Measurements from ENCODE around the gene DDX28. TPM values are rescaled to one million over a fixed set of nuclear protein-coding genes. Genes with fewer than 3 reads are reported as not detected.
A peak's percentile ranks its signal among the peaks of the same experiment; 100 is the strongest.

The DDX28 gene
- total RNA-seq, 1 experiment from 2014 or later: 13.4 TPM

- no peak overlapping the region for H3K4me3 ChIP-seq (ENCODE audit: low read length)
- TF ChIP-seq CTCF (conservative IDR thresholded peaks at IDR 0.05; ENCODE audit: low read depth, low read length) (no peak), EZH2phosphoT487 (IDR thresholded peaks at IDR 0.05; ENCODE audit: borderline replicate concordance, low read length) (no peak), EZH2 (IDR thresholded peaks at IDR 0.05; ENCODE audit: low read length, unreplicated experiment) (no peak)
- intact Hi-C loops (cut with micrococcal nuclease): no loop called here
- ATAC-seq: no peak
- H3K79me2 ChIP-seq (ENCODE audit: low read length): no peaks in the 10 kb centered on the region
- H3K9me3 ChIP-seq (ENCODE audit: low read length): no peaks in the 10 kb centered on the region
- H3K27ac ChIP-seq (ENCODE audit: low read length): no peak overlapping the region
- no peak overlapping the region for H3K4me2 ChIP-seq (ENCODE audit: low read length)
- no peak overlapping the region for H2AFZ ChIP-seq (ENCODE audit: low read length)
- no TSS peak for BruUV-seq (replicated peaks)
- no peaks in the 10 kb centered on the region for H3K27me3 ChIP-seq (ENCODE audit: low read length)
- no peak overlapping the region for H3K9ac ChIP-seq (ENCODE audit: low read length)
- no peaks in the 10 kb centered on the region for H4K20me1 ChIP-seq (ENCODE audit: low read length)
- no peak for DNase-seq
- no peaks in the 10 kb centered on the region for H3K9me2 ChIP-seq (replicated peaks; ENCODE audit: low read length)
- ChIA-PET POLR2A (ENCODE audit: unreplicated experiment) (no interaction called here), CTCF (no interaction called here)
- peaks cover 4% of the 10 kb centered on the region; the same call in 1 of the 2 replicates for H3K4me1 ChIP-seq (ENCODE audit: insufficient read depth, low read length)
- no peaks in the 10 kb centered on the region for H3F3A ChIP-seq (ENCODE audit: low read length, unreplicated experiment)
- H3K36me3 ChIP-seq (ENCODE audit: low read depth, low read length): no peaks in the 10 kb centered on the region
Measured at GRCh38 chr16:67989322-67990017, 33.6 kb downstream of the DDX28 start.

DNA sequence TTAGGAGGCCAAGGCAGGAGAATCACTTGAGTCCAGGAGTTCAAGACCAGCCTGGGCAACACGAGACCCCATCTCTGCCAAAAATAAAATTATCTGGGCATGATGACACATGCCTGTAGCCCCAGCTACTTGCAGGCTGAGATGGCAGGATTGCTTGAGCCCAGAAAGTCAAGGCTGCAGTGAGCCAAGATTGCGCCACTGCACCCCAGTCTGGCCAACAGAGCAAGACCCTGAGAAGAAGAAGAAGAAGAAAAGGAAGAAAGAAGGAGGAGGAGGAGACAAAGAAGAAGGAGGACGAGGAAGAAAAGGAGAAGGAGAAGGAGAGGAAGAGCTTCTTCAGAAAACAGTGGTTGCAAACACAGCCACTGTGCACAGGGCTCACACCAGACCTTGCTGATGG, 34.4 kb downstream of the DDX28 start:
- ATAC-seq: no peak
- ChIA-PET POLR2A (ENCODE audit: unreplicated experiment) (no interaction called here), CTCF (no interaction called here)
- Histone ChIP-seq H3K27me3 (ENCODE audit: low read length) (no peaks in the 10 kb centered on the region), H3K27ac (ENCODE audit: low read length) (no peak overlapping the region), H2AFZ (ENCODE audit: low read length) (no peak overlapping the region), H3K4me2 (ENCODE audit: low read length) (no peak overlapping the region), H3K9me2 (replicated peaks; ENCODE audit: low read length) (no peaks in the 10 kb centered on the region), H3K4me3 (ENCODE audit: low read length) (no peak overlapping the region), H3K36me3 (ENCODE audit: low read depth, low read length) (no peaks in the 10 kb centered on the region), H3K9ac (ENCODE audit: low read length) (no peak overlapping the region), H3K9me3 (ENCODE audit: low read length) (no peaks in the 10 kb centered on the region), H3F3A (ENCODE audit: low read length, unreplicated experiment) (no peaks in the 10 kb centered on the region), H4K20me1 (ENCODE audit: low read length) (no peaks in the 10 kb centered on the region), H3K4me1 (ENCODE audit: insufficient read depth, low read length) (peaks cover 4% of the 10 kb centered on the region; the same call in 1 of the 2 replicates), H3K79me2 (ENCODE audit: low read length) (no peaks in the 10 kb centered on the region)
- intact Hi-C loops (cut with micrococcal nuclease): no loop called here
- TF ChIP-seq EZH2phosphoT487 (IDR thresholded peaks at IDR 0.05; ENCODE audit: borderline replicate concordance, low read length): no peak
- no peak for TF ChIP-seq EZH2 (IDR thresholded peaks at IDR 0.05; ENCODE audit: low read length, unreplicated experiment)
- no peak for TF ChIP-seq CTCF (conservative IDR thresholded peaks at IDR 0.05; ENCODE audit: low read depth, low read length)
- DNase-seq: no peak
- BruUV-seq (replicated peaks): no TSS peak

DNA sequence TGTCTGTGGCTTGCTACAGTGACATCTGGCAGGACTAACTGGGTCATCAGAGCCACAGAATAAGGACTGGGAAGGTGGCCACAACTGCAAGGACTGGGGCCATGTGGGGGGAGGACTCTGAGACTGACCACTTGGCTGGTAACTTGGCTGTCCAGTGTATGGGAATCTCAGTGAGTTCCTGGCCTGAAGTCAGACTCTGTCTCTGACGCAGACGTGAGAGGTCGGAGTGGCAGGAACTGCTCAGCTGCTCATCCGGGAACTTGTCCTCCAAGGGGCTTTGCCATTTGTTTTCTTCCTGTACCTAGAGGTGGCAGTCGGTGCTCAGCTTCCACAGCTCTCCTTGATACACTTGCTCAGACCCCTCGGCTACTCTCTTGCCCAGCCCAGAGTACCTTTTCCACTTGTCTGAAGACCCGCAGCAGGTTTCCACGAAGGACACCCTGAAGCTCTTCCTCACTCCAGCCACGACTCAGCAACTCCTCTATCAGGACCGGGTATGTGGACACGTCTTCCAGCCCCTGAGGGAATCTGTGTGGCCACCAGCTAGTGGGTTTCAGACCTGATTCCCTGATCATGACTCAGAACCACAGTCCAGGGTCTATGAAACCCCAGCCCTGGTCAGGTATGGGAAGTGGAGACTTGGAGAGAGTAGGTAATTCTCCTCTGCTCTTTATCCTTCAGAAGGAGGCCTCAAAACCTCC, 35.4 kb downstream of the DDX28 start:
- POLR2A ChIA-PET (ENCODE audit: unreplicated experiment): no interaction called here
- H3K9me2 ChIP-seq (replicated peaks; ENCODE audit: low read length): no peaks in the 10 kb centered on the region
- DNase-seq: peak; percentile 18

More for the DNA sequence above, 35.4 kb downstream of the DDX28 start:
- H2AFZ ChIP-seq (ENCODE audit: low read length): no peak overlapping the region
- TF ChIP-seq EZH2phosphoT487 (IDR thresholded peaks at IDR 0.05; ENCODE audit: borderline replicate concordance, low read length): no peak
- TF ChIP-seq EZH2 (IDR thresholded peaks at IDR 0.05; ENCODE audit: low read length, unreplicated experiment): no peak
- no peak for TF ChIP-seq CTCF (conservative IDR thresholded peaks at IDR 0.05; ENCODE audit: low read depth, low read length)
- no peaks in the 10 kb centered on the region for H3F3A ChIP-seq (ENCODE audit: low read length, unreplicated experiment)
- no peak for ATAC-seq
- no peak overlapping the region for H3K4me2 ChIP-seq (ENCODE audit: low read length)
- CTCF ChIA-PET: no interaction called here
- H3K79me2 ChIP-seq (ENCODE audit: low read length): no peaks in the 10 kb centered on the region
- H3K27me3 ChIP-seq (ENCODE audit: low read length): no peaks in the 10 kb centered on the region
- no peak overlapping the region for H3K9ac ChIP-seq (ENCODE audit: low read length)
- H3K4me3 ChIP-seq (ENCODE audit: low read length): no peak overlapping the region
- no peaks in the 10 kb centered on the region for H4K20me1 ChIP-seq (ENCODE audit: low read length)
- no peaks in the 10 kb centered on the region for H3K4me1 ChIP-seq (ENCODE audit: insufficient read depth, low read length)
- intact Hi-C loops (cut with micrococcal nuclease): no loop called here
- H3K9me3 ChIP-seq (ENCODE audit: low read length): no peaks in the 10 kb centered on the region
- H3K36me3 ChIP-seq (ENCODE audit: low read depth, low read length): no peaks in the 10 kb centered on the region
- H3K27ac ChIP-seq (ENCODE audit: low read length): no peak overlapping the region
- no TSS peak for BruUV-seq (replicated peaks)
